HG02973 (cell line): ENCODE measurements around the gene CLC.
"Not testable (repeated sequence)": the region's sequence is repeated elsewhere in the genome, so short reads cannot be mapped to it uniquely, and the experiment has no call there.

Experiments used
- ATAC-seq: cut with Tn5 transposase; IDR thresholded peaks from one replicate; pipeline ENCODE4 v1.9.1; 2021; ENCODE audit warnings: moderate library complexity; ENCODE audit not compliant: unreplicated experiment

The CLC gene

GRCh38 chr19:39731685-39732084, 6.1 kb downstream of the CLC start:
- no peak for ATAC-seq

GRCh38 chr19:39729594-39729993, 8.2 kb downstream of the CLC start:
- no peak for ATAC-seq

- ATAC-seq, result no peak
Observed at GRCh38 chr19:39728040-39728439, 9.8 kb downstream of the CLC start.

GRCh38 chr19:39727070-39727800, 10.6 kb downstream of the CLC start:
- ATAC-seq, result no peak

- no peak for ATAC-seq
Observed at GRCh38 chr19:39725995-39726394, 11.8 kb downstream of the CLC start.

GRCh38 chr19:39720144-39720543, 17.7 kb downstream of the CLC start:
- ATAC-seq, result not testable (repeated sequence)

GRCh38 chr19:39710333-39710890, 27.4 kb downstream of the CLC start:
- no peak for ATAC-seq

GRCh38 chr19:39709026-39709872, 28.6 kb downstream of the CLC start:
- no peak for ATAC-seq

GRCh38 chr19:39708594-39708993, 29.2 kb downstream of the CLC start:
- no peak for ATAC-seq

- no peak for ATAC-seq
Observed at GRCh38 chr19:39705578-39706188, 32.1 kb downstream of the CLC start.

- peak; percentile 44 for ATAC-seq
Observed at GRCh38 chr19:39704181-39705044, 33.4 kb downstream of the CLC start, which contains the start of gene LGALS14. LGALS14 (plus strand) TSS chr19:39704481; CDS start chr19:39704529, 48 bp downstream.

GRCh38 chr19:39701291-39701690, 36.5 kb downstream of the CLC start:
- no peak for ATAC-seq

GRCh38 chr19:39698535-39698934, 39.3 kb downstream of the CLC start:
- ATAC-seq, result no peak

- ATAC-seq, result no peak
Observed at GRCh38 chr19:39696387-39696786, 41.4 kb downstream of the CLC start.

- ATAC-seq, result no peak
Observed at GRCh38 chr19:39695759-39696158, 42.1 kb downstream of the CLC start.

GRCh38 chr19:39692822-39693221, 45.0 kb downstream of the CLC start:
- no peak for ATAC-seq

- no peak for ATAC-seq
Observed at GRCh38 chr19:39692166-39692565, 45.7 kb downstream of the CLC start.

- not testable (repeated sequence) for ATAC-seq
Observed at GRCh38 chr19:39688637-39689036, 49.2 kb downstream of the CLC start.

GRCh38 chr19:39686739-39687138, 51.1 kb downstream of the CLC start:
- no peak for ATAC-seq

GRCh38 chr19:39684267-39684666, 53.6 kb downstream of the CLC start:
- no peak for ATAC-seq
